HUES6 (cell line): Measurements from ENCODE around the gene ME3.
"Not testable (repeated sequence)": the region's sequence is repeated elsewhere in the genome, so short reads cannot be mapped to it uniquely, and the experiment has no call there.

Experiments used
- H3K27ac ChIP-seq: 2 replicates; pipeline ENCODE4 v1.7.0; 2013; ENCODE audit warnings: low read depth, mild to moderate bottlenecking, low read length, inconsistent platforms
- H3K27me3 ChIP-seq: 2 replicates; pipeline ENCODE4 v1.6.1; 2013; ENCODE audit warnings: low read length; ENCODE audit not compliant: control insufficient read depth, insufficient read depth
- H3K36me3 ChIP-seq: 2 replicates; pipeline ENCODE4 v1.6.1; 2013; ENCODE audit warnings: low read length; ENCODE audit not compliant: control insufficient read depth, insufficient read depth
- H3K4me1 ChIP-seq: 2 replicates; pipeline ENCODE4 v1.6.1; 2013; ENCODE audit warnings: low read length; ENCODE audit not compliant: control insufficient read depth, insufficient read depth
- H3K4me3 ChIP-seq: 2 replicates; pipeline ENCODE4 v1.5.1; 2013; ENCODE audit warnings: low read depth, low read length
- H3K9ac ChIP-seq: one replicate; pipeline ENCODE4 v1.6.1; 2013; ENCODE audit warnings: mild to moderate bottlenecking, low read length
- H3K9me3 ChIP-seq: 2 replicates; pipeline ENCODE4 v1.6.1; 2013; ENCODE audit warnings: low read depth, low read length; ENCODE audit not compliant: control insufficient read depth, insufficient read depth

ME3 gene

DNA sequence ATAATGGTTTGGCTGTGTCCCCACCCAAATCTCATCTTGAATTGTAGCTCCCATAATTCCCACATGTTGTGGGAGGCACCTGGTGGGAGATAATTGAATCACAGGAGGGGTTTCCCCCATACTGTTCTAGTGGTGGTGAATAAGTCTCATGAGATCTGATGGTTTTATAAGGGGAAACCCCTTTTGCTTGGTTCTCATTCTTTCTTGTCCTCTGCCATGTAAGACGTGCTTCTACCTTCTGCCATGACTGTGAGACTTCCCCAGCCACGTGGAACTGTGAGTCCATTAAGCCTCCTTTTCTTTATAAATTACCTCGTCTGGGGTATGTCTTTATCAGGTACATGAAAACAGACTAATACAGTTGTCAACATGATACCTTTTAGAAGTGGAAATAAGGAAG is 53.0 kb downstream of the ME3 start:
- not testable (repeated sequence) for H3K4me1 ChIP-seq, H3K9ac ChIP-seq, H3K27me3 ChIP-seq, H3K27ac ChIP-seq, H3K4me3 ChIP-seq, H3K36me3 ChIP-seq, H3K9me3 ChIP-seq

DNA sequence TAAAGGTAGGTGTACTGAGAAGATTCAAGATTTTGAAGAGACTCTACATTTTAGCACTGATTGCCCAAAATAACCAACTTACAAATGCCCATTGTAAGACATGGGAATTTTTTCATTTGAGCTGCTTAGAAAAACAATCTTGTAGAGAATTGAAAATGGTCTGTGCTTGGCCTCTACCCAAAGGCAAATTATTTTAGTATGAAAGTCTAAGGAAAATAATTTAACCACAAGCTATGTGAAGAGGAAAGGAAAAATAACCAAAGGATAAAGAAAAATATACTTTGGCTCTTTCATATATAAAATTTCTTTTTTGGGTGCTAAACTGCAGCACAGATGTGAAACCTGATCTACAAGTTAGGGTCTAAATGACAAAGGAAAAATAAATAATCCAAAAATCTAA is 54.9 kb downstream of the ME3 start:
- Histone ChIP-seq H3K4me1 (no peaks in the 10 kb centered on the region), H3K9me3 (no peaks in the 10 kb centered on the region), H3K4me3 (no peak overlapping the region), H3K9ac (no peak overlapping the region), H3K27ac (no peak overlapping the region), H3K36me3 (no peaks in the 10 kb centered on the region), H3K27me3 (no peaks in the 10 kb centered on the region)

DNA sequence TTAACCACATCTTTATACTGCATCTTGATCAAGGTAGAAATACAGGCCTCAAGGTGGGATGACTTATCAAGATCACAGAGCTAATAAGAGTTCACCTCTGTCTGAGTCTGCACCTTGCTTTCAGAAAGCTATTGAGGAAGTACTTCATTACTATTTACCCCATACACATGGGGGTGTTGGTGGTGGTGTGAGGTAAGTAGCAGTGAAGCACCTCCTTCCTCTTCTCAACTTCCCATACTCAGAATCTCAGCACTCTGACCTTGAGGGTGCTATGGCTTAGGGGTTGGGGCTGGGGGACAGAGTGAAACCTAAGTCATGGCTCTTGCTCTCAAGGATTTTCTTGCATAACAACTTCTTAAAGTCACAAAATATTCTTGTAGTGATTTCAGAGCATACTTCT is 56.9 kb downstream of the ME3 start:
- 0 out of 2 replicates have a peak, but pooled peaks cover 3% of the 10 kb centered on the region for H3K4me1 ChIP-seq
- no peak overlapping the region for H3K9ac ChIP-seq
- no peaks in the 10 kb centered on the region for H3K36me3 ChIP-seq
- no peak overlapping the region for H3K27ac ChIP-seq
- no peaks in the 10 kb centered on the region for H3K27me3 ChIP-seq
- H3K4me3 ChIP-seq, result no peak overlapping the region
- no peaks in the 10 kb centered on the region for H3K9me3 ChIP-seq

DNA sequence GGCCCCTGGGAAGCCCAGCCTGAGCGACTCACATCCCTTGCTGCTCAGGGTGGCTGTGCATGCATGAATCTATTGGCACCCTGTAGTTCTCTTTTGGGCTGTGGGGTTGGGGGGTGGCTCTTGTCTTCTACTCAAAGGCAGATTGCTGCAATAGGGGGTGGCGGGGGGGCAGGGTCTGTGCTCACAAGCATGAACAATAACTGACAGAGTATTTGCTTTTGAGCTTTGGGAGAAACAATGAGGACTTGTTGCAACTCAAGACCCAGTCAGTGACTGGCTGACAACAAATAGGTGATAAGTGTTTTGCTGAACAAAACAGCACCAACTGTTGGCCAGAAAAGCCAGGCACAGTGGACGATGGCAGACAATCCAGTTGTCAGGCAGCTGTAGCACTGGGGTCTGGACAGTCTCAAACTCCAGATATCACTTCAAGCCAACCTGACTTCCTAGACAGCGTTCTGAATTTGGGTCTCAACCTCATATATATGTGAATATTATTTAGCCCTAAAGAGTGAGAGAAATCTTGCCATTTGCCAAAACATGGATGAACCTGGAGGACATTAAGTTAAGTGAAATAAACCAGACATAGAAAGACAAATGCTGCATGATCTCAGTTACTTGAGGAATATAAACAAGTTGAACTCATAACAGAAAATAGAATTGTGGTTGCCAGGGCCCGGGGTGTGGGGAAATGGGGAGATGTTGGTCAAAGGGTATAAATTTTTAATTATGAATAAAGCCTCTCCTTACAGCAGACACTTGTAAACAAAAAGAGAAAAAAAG is 61.7 kb downstream of the ME3 start:
- no peaks in the 10 kb centered on the region for H3K9me3 ChIP-seq
- H3K4me1 ChIP-seq, result peaks cover 16% of the 10 kb centered on the region; the same call in 1 of the 2 replicates
- no peaks in the 10 kb centered on the region for H3K27me3 ChIP-seq
- no peak overlapping the region for H3K27ac ChIP-seq
- H3K4me3 ChIP-seq, result no peak overlapping the region
- no peak overlapping the region for H3K9ac ChIP-seq
- H3K36me3 ChIP-seq, result no peaks in the 10 kb centered on the region

DNA sequence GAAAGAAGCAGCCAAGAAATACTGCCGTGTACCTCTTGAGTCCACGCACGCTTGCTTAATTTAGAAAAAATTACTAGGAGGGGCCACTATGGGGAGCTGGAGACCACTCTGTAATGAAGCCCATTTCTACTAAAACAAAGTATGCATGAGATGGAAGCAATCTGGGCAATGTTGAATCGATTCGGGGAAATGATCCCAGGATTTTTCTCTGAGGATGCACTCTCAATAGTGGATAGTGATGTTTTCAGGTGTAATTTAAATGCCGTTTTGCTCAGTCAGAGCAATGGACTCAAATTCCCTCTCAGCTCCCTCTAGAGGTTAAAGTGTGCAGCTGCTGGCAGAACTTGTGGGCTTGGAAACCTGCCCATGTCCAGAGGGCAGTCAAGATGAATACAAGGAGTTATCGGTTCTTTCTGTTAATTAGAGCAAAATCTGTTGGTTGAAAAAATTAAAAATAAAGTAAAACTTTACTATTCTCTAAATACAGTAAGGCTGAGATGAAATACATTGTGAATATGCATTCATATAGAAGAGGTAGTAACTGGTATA is 64.1 kb downstream of the ME3 start:
- Histone ChIP-seq H3K4me1 (peaks cover 16% of the 10 kb centered on the region; the same call in 1 of the 2 replicates), H3K27me3 (no peaks in the 10 kb centered on the region), H3K36me3 (no peaks in the 10 kb centered on the region), H3K9ac (no peak overlapping the region), H3K9me3 (no peaks in the 10 kb centered on the region), H3K4me3 (no peak overlapping the region), H3K27ac (no peak overlapping the region)

DNA sequence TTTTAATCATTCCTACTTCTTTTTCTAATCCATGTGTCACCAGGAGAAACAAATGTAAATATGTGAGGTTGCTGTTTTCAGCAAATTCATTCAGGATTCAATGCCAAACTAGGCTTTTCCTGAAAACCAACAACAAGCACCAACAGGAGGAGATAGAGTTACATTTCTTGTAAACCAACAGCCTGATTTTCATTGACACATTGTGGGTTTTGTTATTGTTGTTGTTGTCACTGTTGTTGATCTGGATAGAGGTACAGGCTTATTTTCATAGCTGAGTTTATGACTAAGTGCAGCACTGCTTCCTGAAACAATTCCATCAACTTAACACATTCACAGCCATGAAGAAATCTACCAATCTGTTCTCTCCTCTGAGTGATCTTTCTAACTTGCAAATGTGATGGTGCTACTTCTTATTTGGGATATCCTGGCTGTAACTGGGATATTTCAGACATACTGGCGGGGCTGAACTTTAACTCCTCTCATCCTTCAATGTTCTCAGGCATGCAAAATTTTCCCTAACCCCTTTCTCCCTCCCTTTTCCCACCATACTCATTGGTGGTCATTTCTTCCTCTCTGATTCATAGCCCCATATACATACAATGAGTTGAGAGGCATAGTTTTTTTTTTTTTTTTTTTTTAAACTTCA is 65.5 kb downstream of the ME3 start:
- no peaks in the 10 kb centered on the region for H3K27me3 ChIP-seq
- H3K9ac ChIP-seq, result no peak overlapping the region
- H3K9me3 ChIP-seq, result no peaks in the 10 kb centered on the region
- H3K36me3 ChIP-seq, result no peaks in the 10 kb centered on the region
- H3K4me3 ChIP-seq, result no peak overlapping the region
- no peak overlapping the region for H3K27ac ChIP-seq
- peaks cover 16% of the 10 kb centered on the region; the same call in 1 of the 2 replicates for H3K4me1 ChIP-seq

DNA sequence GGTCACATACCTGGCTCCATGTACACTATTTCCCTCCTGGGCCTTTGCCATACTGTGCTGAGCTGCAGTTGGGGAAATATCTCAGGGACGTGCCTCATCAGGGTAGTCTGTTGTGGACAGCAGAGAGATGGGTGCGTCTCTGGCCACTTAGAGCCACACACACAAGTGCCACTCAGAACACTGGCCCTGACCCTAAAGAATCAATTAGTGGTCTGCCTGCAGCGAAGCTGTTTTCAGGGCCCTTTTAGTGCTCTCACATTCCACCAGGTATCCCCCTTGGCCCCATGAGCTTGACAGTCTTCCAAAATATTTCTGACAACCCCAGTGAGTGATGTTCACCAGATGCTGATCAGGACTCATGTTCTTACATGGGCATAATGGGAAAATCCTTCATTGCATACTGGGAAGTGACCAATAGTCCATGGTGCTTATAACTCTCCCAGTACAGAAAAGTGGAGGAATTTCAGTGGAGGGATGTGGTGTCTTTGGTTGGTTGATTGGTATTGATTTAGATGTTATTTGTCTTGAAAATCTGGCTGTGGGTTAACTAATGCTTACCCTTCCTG is 66.1 kb downstream of the ME3 start:
- H3K36me3 ChIP-seq, result no peaks in the 10 kb centered on the region

DNA sequence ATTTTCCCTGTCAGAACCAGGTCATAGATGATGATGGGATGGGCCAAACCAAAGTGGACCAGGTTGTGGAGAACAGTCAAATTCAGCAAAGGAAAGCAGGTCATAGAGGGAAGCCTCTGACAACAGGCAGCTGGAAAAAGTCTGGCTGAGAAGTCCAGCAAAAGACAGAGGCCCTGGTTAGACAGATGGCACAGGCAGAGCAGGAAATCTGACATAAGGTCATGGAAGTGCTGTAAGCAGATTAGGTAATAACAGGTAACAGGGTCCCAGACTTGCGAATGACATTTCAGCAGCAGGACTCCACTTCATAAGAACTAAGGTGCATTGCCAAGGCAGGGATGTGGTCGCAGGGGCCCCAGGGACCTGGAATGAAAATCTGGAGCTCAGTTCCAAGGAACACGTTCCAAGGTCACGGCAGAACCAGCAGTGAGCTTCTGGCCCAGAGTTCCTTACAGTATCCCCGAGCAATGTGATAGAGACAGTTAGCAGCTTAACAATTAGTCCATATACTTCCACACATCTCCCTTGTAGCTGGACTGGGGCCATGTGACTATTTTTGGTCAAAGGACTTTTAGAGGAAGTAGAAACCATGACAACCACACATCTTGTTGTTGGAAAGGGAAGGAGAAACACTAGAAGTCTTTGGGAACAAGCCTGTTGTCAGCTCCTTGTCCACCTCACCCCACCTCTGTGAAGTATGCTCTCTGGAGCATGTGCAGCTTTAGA is 75.4 kb downstream of the ME3 start:
- H3K36me3 ChIP-seq, result no peaks in the 10 kb centered on the region
- peaks cover 18% of the 10 kb centered on the region for H3K9me3 ChIP-seq
- no peak overlapping the region for H3K9ac ChIP-seq
- H3K4me1 ChIP-seq, result peaks cover 18% of the 10 kb centered on the region
- no peak overlapping the region for H3K4me3 ChIP-seq
- no peaks in the 10 kb centered on the region for H3K27me3 ChIP-seq
- no peak overlapping the region for H3K27ac ChIP-seq

More for the DNA sequence above, 66.1 kb downstream of the ME3 start:
- no peak overlapping the region for H3K4me3 ChIP-seq
- H3K9me3 ChIP-seq, result no peaks in the 10 kb centered on the region
- no peak overlapping the region for H3K27ac ChIP-seq
- no peaks in the 10 kb centered on the region for H3K27me3 ChIP-seq
- no peak overlapping the region for H3K9ac ChIP-seq
- H3K4me1 ChIP-seq, result peaks cover 16% of the 10 kb centered on the region; the same call in 1 of the 2 replicates

DNA sequence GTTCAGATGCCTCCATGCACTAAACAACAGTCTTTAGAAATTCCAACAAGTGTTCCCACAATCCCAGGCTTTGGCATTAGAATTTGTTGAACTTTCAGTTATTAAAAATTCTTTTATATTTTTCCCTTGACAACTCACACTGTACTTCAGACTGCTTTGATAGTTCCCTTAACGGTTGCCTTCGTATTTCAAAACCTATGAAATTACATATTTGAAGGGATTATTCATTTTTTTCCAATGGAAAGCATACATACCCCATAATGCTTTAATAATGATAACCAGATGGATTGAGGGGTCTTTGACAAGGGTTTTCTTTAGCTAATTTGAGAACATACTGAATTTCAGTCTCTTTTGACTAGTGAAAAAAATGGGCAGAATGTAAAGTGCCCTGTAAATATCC is 76.5 kb downstream of the ME3 start:
- H3K27ac ChIP-seq, result no peak overlapping the region
- no peaks in the 10 kb centered on the region for H3K27me3 ChIP-seq

DNA sequence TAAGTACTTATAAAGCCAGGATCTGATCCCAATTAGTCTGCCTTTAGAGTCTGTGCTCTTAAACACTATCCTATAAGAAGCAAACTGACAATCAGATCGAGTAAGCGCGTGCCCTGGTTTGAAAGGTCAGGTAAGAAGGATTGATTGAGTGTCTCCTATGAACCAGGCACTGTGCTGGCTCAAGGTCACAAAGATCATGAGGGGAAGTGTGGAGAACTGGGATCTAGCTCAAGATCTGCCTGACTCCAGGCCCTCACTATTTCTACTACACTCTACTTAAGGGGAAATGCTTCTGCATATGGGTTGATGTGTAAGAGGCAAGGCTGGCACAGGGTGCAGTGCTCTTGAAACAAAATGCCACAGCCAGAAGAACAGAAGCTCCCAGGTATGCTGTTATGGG is 77.0 kb downstream of the ME3 start:
- H3K36me3 ChIP-seq, result no peaks in the 10 kb centered on the region
- no peak overlapping the region for H3K9ac ChIP-seq
- H3K9me3 ChIP-seq, result peaks cover 18% of the 10 kb centered on the region
- H3K4me3 ChIP-seq, result no peak overlapping the region
- H3K4me1 ChIP-seq, result peaks cover 22% of the 10 kb centered on the region
- H3K27me3 ChIP-seq, result no peaks in the 10 kb centered on the region
- no peak overlapping the region for H3K27ac ChIP-seq

More for the DNA sequence above, 76.5 kb downstream of the ME3 start:
- Histone ChIP-seq H3K36me3 (no peaks in the 10 kb centered on the region), H3K4me3 (no peak overlapping the region), H3K9me3 (peaks cover 18% of the 10 kb centered on the region), H3K9ac (no peak overlapping the region), H3K4me1 (peaks cover 22% of the 10 kb centered on the region)
